SKM-1 (cell line): ENCODE measurements around the gene NUDT19.
A peak's percentile ranks its signal among the peaks of the same experiment; 100 is the strongest.
"Not testable (repeated sequence)": the region's sequence is repeated elsewhere in the genome, so short reads cannot be mapped to it uniquely, and the experiment has no call there.

ENCODE experiments used
- DNase-seq: peaks from one replicate; lab custom pipeline; 2025; ENCODE audit not compliant: unreplicated experiment; lab: John Stamatoyannopoulos, UW

NUDT19 gene

DNA sequence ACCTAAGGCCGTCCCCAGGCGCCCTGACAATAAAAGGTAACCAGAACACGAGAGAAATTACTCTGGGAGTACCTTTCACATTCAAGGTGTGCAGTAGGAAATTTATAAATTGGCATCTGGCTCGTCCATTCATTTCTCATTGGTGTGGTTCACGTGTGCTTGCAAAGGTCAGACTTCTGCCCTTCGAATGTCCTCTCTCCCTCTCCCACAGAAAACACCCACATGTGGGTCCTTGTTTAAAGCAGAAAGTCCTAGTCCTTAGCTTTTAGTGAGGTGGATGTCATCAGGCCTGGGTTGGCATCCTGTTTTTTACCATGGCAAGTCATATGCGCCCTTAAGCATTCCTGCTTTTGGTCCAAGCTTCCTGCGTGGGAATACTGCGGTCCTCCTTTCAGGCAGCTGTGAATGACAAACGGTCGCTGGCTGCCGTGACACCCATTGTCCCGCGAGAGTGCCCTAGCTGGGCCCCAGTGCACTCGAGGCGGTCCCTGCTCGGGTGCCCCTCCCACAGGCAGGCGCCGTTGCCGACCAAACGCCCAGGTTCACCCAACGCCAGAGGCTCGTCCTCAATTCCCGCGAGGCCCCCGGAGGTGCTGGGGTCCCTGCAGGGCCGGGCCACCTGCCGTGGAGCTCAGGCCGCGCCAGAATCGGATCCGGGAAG lies at the start of gene NUDT19:
Gene NUDT19 (plus strand): TSS at position 531 of the 661 bp plus-strand sequence. CDS start 140 bp downstream, outside the sequence.
- DNase-seq = peak; percentile 74

DNA sequence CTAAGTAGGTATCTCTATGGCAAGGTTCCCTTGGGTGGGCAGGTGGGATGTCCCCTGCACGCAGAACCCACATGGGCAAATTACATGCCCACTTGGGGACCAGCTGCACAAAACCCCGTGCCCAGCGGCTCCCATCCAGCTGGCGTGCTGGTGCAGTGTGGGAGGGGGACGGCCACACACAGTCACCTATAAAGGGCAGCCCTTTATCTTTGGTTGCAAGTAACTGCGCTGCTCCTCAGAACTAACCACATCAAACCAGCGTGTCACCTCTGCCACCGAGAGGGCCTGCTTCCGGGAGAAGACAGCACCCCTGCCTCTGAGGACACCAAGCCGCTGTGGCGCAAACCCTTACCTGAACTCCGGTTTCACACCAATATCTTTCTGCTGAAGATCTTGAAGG lies 48.9 kb upstream of the NUDT19 start:
- no peak for DNase-seq

DNA sequence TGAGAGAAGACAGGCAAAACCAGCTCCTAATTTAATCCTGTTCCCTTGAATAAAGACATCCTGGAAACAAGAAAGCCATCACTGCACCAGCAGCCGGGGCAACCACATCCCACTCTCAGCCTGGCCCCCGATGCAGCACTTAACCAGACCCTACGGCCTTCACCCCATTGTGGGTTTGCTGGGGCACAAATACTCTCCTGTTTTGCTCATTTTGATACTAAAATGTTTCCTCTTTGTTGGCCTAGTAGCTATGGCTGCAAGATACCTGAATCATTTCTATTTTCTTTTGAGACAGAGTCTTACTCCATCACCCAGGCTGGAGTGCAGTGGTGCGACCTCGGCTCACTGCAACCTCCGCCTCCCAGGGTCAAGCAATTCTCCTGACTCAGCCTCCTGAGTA lies 45.1 kb upstream of the NUDT19 start:
- no peak for DNase-seq

DNA sequence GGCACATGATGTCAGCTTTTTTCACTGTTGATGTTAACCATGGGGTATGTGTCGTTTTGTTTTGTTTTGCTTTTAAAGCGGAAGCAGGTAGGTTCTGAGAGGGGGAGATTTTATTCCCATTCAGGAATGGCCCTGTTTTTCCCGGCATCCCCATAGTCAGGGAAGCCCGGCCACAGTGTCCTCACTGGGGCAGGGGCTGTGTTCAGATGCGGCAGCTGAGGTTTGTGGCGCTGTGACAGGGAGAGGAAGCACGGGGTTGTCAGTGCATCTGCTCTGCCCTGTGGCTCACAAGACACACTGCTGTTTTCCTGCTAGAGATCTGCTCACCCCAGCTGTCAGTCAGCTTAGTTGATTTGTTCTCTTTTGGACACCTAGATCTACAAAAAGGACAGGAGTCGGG lies 44.3 kb upstream of the NUDT19 start:
- no peak for DNase-seq

DNA sequence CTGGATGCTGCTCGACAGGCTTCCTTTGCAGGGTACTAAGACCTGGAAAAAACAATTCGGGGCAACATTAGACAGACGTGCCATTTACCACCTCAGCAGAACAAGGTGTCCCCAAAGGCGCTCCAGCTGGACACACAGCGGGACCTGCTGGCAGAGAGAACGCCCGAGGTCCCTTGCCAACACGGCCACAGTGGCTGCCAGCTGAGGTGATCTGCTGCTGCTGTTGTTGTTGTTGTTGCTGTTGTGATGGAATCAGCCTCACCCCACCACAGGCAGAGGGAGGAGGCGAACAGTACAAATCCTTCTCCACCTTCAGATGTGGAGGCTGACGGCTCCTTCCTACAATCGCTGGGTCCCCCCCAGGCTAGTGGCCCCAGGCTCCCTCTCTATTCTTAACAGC lies 41.9 kb upstream of the NUDT19 start:
- no peak for DNase-seq

DNA sequence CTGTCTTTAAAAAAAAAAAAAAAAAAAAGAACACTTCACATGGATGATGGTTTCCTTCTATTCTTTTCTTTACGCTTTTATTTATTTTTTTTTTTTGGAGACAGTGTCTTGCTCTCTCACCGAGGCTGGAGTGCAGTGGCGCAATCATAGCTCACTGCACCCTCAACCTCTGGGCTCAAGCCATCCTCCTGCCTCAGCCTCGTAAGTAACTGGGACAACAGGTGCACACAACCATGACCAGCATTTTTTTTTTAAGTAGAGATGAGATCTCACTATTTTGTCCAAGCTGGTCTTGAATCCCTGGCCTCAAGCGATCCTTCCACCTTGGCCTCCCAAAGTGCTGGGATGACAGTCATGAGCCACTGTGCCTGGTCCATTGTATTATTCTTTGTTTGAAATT lies 41.0 kb upstream of the NUDT19 start:
- DNase-seq = no peak

DNA sequence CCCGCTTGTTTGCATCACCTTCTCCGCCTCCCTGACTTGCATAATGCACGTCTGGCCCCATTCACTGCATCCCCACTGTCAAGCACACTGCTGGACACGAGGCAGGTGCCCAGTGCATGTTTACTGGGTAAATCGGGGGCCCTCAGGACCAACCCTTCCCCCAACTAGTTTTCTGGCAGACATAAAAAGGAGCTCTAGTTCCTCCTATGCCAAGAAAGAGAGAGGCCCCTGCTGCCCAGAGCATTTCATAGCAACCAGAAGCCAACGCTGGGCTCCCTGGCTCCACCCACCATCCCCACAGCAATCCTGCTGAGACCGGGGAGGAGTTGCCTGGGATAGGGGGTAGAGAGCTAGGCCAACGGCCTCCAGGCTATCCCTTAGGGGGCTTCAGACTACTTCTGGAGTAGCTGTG lies 39.9 kb upstream of the NUDT19 start:
- DNase-seq = no peak

DNA sequence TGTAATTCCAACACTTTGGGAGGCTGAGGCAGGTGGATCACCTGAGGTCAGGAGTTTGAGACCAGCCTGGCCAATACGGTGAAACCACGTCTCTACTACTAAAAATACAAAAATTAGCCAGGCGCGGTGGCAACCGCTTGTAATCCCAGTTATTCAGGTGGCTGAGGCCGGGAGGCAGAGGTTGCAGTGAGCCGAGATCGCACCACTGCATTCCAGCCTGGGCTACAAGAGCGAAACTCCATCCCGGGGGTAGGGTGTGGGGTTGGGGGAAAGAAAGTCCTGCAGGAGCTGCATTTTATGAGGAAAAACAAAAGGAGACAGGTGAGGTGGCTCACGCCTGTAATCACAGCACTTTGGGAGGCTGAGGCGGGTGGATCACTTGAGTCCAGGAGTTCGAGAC lies 39.3 kb upstream of the NUDT19 start:
- not testable (repeated sequence) for DNase-seq

DNA sequence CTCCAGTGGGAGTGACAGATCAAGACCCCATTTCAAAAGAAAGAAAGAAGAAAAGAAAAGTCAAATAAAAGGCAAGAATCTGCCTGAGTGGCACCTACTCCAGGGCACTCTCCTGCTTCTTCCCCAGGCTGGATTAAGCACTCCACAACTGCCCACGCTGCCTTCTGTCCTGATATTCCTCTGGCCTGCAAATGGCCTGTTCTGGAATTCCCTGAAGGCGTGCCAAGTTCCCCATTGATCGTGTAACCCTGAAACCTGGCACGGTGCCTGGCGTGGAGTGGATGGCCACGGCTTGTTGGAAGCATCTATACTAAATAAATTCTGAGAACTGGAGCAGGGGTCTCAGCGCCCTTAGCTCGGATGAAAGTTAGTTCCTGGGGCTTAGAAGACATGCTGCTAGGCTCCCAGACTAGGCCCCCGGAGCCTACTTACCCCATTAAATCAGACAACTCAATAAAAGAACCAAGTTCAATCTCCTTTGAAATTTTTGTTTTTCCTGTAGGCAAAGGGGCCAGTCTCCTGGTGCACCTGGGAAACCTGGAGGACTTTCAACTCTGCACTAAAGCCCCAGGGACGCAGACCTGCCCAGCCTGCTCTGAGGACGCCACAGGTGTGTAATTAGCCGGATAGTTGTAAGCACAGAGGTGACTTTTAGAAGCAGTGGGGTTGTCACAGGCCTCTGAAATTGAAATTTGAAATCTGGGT lies 38.6 kb upstream of the NUDT19 start:
- DNase-seq = no peak

DNA sequence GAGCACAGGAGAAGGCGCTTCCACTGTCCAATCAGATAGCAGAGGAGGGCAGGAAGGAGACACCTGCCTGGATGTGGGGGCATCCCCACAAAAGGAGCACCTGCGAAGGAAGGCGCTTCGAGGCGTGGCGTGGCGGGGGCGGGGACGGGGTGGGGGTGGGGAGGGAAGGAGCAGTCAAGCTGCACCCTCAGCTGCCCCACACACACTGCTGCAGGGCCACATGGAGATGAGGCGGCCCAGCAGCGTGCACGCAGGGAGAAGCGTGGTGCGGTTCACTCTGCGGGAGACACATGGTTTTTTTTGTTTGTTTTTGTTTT lies 38.1 kb upstream of the NUDT19 start:
- DNase-seq = no peak

DNA sequence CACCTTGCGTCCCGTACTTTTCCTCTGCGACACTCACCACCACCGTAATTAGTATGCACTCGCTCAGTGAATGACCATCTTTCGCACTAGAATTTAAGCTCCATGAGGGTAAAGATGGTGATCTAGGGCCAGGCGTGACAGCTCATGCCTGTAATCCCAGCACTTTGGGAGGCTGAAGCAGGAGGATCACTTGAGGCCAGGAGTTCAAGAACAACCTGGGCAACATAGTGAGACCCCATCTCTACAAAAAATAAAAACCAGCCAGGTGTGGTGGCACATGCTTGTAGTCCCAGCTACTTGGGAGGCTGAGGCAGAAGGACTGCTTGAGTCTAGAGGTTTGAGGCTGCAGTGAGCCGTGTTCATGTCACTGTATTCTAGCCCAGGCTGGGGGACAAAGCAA lies 35.2 kb upstream of the NUDT19 start:
- DNase-seq = not testable (repeated sequence)

DNA sequence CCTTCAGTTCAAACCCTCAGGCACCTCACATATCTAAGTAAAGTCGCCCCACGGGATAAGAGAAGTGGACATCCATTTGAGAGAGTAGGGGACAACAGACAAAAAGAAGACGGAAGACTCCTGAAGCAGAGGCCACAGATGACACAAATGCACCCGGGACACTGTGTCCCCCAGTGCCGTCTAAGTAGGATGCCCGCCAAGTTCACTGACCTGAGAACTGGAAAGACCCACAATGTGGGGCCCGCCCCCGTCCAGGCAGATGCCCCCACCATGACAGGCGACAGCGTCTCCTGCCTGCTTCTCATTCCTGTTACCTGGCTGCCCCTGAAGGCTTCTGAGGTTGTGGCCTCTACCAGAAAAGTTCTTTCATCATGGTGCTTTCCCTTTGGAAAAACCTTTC lies 33.5 kb upstream of the NUDT19 start:
- DNase-seq = no peak

DNA sequence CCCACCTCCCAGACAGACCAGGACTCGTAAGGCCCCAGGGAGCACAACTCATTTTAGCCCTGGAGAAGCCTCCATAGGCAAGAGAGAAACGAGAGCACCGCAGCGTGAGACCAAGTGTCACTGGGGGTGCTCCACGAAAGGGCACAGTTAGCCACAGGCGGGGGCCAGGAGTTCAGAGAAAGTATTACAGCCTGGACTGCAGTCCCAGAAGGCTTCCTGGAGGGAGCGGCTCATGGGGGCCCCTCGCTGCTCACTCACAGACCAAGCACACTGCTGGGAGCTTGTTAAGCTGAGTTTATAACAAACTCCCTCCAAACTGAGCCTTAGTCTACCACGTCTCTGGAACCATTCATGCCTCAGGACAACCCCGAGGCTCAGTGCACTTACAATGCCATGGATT lies 33.1 kb upstream of the NUDT19 start:
- DNase-seq = no peak

DNA sequence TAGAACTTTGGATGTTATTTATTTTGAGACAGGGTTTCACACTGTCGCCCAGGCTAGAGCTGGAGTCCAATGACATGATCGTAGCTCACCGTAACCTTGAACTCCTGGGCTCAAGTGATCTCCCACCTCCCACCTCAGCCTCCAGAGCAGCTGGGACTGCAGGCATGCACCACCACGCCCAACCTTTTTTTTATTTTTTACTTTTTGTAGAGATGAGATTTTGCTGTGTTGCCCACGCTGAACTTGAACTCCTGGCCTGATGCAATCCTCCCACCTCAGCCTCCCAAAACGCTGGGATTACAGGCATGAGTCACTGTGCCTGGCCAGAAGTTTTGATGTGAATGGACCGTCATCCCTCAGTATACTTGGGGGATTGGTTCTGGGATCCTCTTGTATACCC lies 30.3 kb upstream of the NUDT19 start:
- no peak for DNase-seq

DNA sequence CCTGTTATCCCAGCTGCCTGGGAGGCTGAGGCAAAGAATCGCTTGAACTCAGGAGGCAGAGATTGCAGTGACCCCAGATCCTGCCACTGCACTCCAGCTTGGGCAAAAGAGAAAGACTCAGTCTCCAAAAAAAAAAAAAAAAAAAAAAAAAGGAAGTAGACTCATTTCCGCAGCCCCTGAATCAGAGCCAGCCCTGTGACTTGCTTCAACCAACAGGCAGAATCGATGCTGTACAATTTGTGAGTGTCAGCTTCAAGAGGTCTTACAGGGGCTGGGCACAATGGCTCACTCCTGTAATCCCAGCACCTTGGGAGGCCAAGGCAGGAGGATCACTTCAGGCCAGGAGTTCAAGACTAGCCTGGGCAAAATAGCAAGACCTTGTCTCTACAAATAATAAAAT lies 29.4 kb upstream of the NUDT19 start:
- no peak for DNase-seq

DNA sequence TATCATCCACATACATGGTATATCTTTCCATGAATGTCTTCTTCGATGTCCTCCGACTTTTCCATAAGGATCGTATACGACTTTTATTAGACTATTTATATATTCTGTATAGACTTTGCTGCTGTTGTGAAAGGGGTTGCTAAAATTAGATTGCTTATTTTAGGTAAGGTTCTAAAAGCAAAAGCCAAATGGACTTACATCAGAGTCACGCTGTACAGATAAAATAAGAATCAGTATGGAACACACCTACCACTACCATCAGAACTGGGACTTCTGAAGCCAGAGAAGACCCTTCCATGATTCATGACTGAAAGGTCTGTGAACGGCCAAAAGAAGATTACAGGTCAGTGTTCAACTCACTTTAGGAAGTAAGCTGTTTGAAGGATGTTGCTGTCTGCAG lies 25.5 kb upstream of the NUDT19 start:
- no peak for DNase-seq

DNA sequence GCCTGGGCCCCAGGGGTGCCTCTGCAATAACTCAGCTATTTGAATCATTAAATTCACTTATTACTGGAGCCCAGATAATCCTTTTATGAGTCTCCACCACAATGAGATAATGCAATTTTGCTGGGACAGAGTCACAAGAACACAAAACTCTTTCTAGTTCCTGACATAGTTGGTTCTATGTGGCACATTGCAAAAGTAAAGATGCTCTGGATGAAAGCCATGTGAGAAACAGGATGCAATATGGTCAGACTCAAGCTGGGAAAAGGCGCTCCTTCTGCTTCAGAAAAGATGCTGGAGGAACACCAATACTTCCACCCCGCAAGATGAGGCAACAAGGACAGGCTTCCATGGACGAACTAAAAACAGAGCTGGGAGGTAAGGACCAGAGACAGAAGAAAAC lies 22.3 kb upstream of the NUDT19 start:
- DNase-seq = no peak

DNA sequence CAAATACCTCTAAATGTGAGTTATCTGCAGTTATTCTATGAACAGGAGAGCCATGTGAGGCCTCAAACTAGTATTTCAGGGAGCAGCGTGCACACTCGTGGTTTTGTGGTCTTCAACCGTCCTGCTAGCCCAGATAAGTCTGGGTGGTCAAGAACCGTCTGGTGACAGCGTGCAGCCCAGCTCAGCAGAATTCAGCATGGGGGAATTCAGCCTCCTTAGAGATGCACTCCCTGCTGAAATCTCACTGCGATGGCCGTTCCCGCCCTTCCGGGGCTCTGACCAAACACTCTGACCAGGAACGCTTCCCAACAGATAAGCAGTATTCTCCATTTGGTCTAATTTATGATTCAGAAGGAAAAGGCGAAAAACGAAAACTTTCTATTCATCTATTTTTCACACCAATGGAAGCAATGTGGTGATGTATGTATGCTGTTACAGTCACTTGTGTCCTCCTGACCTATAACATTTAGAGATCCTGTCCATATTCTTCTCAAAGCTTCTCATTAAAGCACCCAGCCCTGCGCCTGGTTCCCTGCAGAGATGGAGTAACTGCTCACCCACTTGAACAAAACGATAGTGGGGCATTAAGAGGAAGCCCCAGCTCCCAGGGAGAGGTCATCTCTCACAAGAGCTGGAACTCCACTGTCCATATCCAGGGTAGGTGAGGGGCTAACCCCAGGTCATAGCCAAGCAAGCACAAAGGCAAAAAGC lies 19.6 kb upstream of the NUDT19 start:
- no peak for DNase-seq

DNA sequence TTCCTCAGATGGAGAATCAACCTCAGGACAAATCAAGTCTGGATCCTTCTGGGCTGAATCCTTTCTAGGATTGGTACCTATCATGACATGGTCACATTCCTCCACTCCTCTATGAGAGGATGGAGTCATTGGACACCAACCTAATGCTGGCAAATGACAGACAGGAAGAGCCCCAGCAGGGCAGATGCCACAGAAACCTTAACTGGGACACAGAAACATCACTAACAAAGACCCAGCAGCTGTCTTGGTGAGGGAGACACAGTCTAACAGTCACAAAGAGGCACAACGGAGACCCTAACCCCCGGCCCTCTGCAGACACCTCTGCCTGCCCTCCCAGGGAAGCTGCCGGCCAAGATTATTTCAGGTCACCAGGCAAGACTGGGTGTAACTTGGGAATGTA lies 18.8 kb upstream of the NUDT19 start:
- no peak for DNase-seq

DNA sequence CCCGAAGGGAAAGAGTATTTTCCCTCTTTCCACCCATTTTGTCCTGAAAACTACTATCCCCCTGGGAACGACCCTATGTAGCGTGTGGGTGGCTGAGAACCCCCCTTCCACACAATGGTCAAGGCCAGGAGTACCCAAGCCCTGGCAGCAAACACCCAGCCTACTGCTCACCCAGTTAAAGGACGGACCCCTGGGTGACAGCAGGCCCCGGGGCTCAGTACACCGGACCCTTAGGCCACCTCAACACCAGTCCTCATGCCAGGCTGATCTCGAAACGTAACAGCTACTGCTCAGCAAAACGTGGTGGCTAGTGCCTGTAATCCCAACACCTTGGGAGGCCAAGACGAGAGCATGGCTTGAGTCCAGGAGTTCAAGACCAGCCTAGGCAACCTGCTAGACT lies 18.0 kb upstream of the NUDT19 start:
- DNase-seq = no peak

DNA sequence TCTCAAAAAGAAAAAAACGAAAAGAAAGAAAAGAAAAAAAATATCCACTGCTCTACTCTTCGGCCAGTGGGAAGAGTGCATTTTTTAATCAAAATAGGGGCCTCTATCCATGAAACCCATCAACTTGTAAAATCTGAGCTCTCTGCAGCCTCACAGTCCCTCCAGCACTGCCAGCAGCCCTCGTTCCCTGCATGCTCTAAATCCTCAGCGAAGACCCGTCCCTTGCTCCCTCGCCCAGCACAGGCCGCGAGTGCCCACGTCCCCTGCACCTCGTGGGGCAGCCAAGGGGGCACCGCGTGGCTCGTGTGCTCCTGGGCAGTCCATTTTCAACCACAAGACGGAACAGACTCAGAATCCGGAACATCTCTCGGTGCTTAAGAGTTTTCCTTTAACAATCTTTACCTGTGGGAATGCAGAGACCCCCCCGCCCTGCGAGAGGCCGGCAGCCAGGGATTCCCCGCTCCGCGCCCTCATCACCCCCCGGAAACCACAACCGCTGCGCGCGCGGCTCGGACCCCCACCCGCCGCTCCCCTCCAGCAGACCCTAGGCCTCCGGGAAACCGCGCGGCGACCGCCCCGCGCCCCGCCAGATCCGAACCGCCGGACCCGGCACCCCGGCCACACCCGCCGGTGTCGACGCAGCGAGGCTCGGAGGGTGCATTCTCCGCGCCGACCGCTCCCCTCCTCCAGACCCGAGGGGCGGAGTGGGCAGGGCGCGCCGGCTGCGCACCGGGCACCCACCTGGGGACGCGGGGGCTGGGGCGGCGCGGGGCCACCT lies 17.3 kb upstream of the NUDT19 start:
- DNase-seq = no peak
